GM20000 (cell line): Measurements from ENCODE around the gene ADGRG2.
"Not testable (repeated sequence)": the region's sequence is repeated elsewhere in the genome, so short reads cannot be mapped to it uniquely, and the experiment has no call there.

Source experiments
- DNase-seq: peaks from one replicate; pipeline ENCODE4 v3.0.0; 2012; ENCODE audit warnings: low spot score
- CTCF ChIP-seq: IDR thresholded peaks from 2 replicates; pipeline ENCODE4 v1.5.1; 2012; ENCODE audit warnings: mild to moderate bottlenecking, control low read depth; ENCODE audit errors: extremely low read depth, missing control alignments

ADGRG2 gene

GRCh38 chrX:18994713-18995112, 127.6 kb downstream of the ADGRG2 start:
- no peak for DNase-seq

DNA sequence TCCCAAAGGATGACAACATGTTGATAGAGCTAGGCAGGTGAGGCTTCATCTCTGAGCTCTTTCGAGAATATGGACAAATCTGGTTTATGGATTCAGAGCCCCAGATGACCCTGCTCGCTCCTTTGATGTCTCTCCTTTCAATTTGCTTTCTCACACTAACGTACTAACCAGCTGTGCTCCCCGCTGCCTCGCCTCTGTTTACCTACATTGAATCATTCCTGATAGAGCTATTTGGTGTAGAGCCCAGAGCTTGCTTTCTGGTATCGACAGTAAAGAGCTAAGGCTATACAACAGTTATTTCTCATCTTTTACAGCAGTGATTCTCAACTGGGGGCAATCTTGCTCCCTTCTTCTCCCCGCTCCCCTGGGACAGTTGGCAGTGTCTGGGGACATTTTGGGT, 129.4 kb downstream of the ADGRG2 start:
- DNase-seq, result no peak

More at GRCh38 chrX:18994713-18995112, 127.6 kb downstream of the ADGRG2 start:
- TF ChIP-seq CTCF, result no peak

GRCh38 chrX:18985186-18985435, 137.2 kb downstream of the ADGRG2 start:
- no peak for TF ChIP-seq CTCF
- peak; percentile 3 for DNase-seq

More for the DNA sequence above, 129.4 kb downstream of the ADGRG2 start:
- TF ChIP-seq CTCF, result no peak

DNA sequence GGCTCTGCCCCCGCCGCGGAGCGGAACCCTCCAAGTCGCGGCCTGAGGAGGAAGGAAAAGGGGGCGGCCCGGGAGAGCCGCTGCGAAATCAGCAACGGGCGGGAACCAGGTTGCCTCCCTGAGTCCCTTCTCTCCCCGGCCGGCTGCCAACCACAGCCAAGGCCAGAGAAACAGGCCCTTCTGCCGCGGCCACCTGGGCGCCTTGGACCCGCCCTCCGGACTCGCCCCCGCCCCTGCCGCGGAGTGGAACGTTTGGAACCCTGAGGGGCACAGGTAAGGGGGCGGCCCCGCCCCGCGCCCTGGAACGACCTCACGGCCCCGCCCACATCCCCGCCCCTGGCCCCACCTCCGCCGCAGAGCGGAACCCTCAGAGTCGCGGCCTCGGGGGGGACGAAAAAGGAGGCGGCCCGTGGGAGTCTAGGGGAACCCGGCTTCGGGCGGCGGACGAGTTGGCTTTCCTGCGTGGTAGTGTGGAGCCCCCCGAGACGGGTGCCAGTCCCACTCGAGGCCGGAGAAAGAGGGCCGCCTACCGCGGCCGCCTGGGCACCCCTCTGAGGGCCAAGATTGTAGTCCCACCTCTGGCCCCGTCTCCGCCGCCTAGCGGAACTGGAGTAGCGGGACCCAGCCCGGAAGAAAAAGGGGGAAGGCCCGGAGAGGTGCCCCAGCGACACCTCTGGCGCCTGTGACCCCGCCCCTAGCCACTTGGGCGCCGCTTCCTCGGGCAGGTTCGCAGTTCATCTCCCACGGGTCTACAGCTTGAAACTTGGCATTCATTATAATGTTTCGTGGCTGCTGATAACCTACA, 137.7 kb downstream of the ADGRG2 start:
- TF ChIP-seq CTCF, result no peak
- DNase-seq, result peak; percentile 91

- no peak for TF ChIP-seq CTCF
- DNase-seq, result no peak
Measured at GRCh38 chrX:18983666-18984380, 138.4 kb downstream of the ADGRG2 start, which contains the start of gene PHKA2. Gene PHKA2, minus strand, starts transcription at chrX:18984114. Its CDS starts 182 bp downstream, at chrX:18983932.

- no peak for DNase-seq
- TF ChIP-seq CTCF, result no peak
Measured at GRCh38 chrX:18981124-18981807, 141.0 kb downstream of the ADGRG2 start.

DNA sequence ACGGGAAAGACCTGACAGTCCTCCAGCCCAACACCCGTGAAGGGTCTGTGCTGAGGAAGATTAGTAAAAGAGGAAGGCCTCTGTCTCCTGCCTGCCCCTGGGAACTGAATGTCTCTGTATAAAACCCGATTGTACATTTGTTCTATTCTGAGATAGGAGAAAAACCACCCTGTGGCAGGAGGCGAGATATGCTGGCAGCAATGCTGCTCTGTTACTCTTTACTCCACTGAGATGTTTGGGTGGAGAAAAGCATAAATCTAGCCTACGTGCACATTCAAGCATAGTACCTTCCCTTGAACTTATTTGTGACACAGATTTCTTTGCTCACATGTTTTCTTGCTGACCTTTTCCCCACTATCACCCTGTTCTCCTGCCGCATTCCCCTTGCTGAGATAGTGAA, 142.0 kb downstream of the ADGRG2 start:
- not testable (repeated sequence) for DNase-seq
